ENCODE measurements around the gene GLIS1.

GRCh38 chr1:53717025-53717804, 21.7 kb downstream of the GLIS1 start:
- TF ChIP-seq CTCF (IDR thresholded peaks at IDR 0.05) (no peak), EP300 (IDR thresholded peaks at IDR 0.05) (no peak), POLR2A (IDR thresholded peaks at IDR 0.05) (no peak)
